ENCODE data around the gene TRAF4.

DNA sequence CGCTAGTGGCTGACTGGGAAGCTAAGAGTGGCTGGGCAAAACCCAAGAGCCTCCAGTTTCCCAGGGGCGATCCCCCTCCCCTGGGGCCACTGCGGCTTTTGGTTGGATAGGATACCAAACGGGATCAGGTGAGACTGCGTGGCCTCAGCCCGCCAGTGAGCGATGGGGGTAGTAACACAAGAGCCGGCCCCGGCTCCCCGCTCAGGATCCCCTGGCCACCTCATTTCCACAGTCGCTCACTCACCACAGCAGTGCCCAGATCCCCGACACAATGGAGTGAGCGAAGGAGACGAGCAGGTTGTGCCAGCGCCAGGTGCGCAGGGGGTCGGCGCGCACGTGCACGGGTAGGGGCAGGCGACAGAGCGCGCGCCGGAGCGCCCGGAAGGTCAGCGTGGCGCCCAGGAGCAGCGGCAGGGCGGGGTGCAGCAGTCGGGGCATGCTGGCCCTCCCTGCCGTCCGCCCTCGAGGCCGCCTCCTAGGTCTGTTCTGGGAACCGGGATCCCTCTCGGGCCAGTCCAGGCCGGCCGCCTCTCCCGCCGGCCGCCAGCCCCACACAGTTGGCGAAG, 18.1 kb upstream of the TRAF4 start:
- peak in 1 of 2 donors; percentile 36 for TF ChIP-seq POLR2A (IDR thresholded peaks at IDR 0.05)
- TF ChIP-seq, protein P1, sequence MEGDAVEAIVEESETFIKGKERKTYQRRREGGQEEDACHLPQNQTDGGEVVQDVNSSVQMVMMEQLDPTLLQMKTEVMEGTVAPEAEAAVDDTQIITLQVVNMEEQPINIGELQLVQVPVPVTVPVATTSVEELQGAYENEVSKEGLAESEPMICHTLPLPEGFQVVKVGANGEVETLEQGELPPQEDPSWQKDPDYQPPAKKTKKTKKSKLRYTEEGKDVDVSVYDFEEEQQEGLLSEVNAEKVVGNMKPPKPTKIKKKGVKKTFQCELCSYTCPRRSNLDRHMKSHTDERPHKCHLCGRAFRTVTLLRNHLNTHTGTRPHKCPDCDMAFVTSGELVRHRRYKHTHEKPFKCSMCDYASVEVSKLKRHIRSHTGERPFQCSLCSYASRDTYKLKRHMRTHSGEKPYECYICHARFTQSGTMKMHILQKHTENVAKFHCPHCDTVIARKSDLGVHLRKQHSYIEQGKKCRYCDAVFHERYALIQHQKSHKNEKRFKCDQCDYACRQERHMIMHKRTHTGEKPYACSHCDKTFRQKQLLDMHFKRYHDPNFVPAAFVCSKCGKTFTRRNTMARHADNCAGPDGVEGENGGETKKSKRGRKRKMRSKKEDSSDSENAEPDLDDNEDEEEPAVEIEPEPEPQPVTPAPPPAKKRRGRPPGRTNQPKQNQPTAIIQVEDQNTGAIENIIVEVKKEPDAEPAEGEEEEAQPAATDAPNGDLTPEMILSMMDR (IDR thresholded peaks at IDR 0.05), result peak in 1 of 6 experiments; percentile 4

Measured in Peyer's patch (tissue), 4 donors.